GM12801 (cell line): Measurements from ENCODE around the gene COL4A4.

Experiments used
- TF ChIP-seq, protein P1 (sequence below): IDR thresholded peaks from one replicate; pipeline ENCODE4 v1.5.1; 2011; ENCODE audit warnings: control low read depth; ENCODE audit not compliant: insufficient read length; ENCODE audit errors: extremely low read depth

COL4A4 gene

DNA sequence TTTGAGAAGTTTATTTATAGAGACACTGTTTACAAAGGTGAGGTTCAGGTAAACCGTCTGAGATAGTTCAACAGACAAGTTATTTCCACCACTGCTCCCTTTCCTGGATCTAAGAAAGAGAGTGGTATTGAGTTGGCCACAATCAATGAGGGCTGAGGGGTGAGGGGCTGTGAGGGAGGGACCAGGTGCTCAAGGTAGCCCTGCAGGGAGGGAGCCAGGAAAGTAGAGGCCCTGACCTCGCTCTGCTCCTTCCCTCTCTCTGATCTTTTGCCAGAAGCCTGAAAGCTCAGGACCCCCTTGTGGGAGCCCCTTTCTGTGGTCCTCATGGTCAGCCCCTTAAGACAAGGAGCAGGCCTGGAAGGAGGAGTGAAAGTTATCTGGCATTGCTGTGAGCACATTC, 30.2 kb upstream of the COL4A4 start:
- TF ChIP-seq, protein P1, sequence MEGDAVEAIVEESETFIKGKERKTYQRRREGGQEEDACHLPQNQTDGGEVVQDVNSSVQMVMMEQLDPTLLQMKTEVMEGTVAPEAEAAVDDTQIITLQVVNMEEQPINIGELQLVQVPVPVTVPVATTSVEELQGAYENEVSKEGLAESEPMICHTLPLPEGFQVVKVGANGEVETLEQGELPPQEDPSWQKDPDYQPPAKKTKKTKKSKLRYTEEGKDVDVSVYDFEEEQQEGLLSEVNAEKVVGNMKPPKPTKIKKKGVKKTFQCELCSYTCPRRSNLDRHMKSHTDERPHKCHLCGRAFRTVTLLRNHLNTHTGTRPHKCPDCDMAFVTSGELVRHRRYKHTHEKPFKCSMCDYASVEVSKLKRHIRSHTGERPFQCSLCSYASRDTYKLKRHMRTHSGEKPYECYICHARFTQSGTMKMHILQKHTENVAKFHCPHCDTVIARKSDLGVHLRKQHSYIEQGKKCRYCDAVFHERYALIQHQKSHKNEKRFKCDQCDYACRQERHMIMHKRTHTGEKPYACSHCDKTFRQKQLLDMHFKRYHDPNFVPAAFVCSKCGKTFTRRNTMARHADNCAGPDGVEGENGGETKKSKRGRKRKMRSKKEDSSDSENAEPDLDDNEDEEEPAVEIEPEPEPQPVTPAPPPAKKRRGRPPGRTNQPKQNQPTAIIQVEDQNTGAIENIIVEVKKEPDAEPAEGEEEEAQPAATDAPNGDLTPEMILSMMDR, result no peak

DNA sequence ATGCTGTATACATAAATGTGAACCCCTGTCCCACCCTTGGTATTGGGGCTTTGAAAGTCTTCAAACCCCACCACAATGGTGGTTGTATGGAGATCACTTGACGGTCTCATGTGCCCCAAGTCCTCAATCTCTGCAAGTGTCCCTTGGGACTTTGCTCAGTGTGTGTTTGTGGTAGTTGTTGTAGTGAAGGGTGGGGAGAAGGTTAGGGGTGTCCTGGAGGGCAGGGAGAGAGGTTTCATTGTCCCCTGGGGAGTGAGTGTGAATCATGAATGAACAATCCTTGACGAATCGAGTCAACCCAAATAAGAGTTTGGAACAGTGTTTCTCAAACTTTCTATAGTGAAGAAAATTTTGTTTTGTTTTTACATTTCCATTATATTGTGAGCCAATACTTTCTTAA, 28.5 kb upstream of the COL4A4 start:
- TF ChIP-seq, protein P1, result no peak

DNA sequence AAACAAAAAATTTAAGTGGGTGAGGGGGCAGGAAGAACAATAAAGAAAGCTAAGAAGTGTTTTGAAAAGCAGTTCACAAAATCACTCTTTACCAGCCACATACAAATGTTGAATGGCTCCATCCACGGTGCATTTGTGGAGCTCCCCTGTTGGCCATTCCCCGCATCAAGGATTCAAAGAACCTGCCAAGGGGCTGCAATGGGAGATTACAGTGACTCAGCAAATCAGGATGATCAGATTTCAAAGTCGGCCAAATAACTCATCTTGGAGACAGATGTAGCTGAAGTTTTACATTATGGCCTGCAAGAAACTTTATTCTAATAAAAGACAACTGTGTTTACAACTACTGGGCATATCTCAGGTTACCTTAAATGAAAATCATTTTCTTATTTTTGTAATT, 27.4 kb upstream of the COL4A4 start:
- TF ChIP-seq, protein P1, result no peak

DNA sequence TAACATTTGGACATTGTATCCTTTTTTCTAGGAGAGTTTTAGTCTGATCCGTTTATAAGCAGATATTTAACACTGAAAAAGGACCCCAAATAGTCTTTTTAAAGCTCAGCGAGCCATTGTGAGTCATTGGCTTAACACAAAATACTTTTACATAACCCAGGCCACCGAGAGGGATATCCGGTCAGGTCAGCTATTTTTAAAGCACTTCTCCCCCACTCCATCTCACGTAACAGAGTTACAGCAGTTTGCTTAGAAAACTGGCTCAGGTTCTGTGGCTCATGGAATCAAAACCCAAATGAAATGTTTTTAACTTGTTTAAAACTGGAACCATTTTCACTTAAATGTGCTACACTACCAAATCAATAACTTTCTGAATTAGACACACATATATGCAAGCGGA, 24.3 kb upstream of the COL4A4 start:
- TF ChIP-seq, protein P1, result no peak

DNA sequence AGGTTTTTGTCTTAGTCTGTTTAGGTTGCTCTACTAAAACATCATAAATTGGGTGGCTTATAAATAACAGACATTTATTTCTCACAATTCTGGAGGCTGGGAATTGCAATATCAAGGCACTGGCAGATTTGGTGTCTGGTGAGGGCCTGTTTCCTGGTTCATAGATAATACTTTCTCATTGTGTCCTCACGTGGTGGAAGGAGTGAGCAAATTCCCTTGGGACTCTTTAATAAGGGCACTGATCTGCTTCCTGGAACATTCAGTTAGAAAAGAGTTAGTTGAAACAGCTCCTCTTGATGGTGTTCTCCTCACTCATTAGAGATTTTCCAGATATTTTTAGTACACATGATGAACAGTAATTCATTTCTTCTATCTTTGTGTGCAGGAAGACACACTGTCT, 22.7 kb upstream of the COL4A4 start:
- TF ChIP-seq, protein P1, result no peak

DNA sequence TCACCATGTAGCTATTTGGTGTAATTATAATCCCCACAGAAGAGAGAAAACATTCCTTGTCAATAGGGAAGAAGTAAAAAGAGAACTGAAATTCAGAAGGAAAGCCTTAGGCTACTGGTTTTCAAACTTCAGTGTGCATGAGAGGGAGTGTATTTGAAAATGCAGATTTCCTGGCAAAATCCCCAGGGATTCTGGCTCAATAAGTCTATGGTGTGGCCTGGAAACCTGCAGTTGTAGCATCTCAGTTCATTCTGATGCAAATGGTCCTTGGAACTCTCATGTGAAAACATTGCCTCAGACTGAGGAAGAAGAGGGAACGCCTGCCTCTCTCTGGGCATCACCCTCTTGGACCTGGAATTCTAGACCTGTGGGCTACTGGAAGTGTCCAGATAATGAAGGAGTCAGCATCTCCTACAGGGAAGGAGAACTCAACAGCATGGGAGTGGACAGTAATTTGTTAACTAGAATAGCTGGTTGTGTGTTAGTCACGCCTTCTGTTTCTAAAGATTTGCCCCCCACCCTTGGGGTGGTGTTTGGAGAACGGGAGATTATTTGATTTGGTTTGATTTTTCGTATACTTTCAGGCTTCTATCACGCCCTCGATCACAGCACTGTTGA, 21.7 kb upstream of the COL4A4 start:
- TF ChIP-seq, protein P1, result no peak

DNA sequence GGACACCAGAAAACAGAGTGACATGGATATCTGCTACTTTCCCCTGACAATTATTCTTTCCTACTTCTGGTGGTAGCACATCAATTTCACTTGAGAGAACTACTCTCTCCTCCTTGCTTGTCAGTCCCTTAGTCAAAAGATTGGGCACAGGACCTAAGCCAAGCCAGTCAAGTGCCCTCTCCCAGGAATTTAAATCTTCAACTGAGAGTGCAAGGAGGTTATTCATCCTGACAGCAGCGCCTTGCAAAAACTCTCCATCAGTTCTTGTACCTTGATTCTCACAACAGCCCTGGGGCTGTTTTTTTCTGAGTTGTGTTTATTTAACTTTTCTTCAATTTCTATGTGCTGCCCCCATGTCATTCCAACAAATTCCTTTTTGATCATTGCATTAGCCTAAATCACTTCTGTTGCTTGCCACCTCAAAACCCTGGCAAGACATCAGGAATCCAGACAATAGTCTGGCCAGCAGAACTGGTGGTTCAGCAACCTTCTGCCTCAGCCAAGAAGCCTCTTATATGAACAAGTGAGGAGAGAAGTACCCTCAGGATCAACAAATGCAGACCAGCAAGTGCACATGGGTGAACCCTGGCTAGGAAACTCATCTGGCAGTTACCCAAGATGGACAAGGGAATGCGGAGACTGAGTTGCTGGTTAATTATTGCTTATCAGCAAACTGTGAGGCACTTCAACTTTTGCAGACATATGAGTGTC, 19.8 kb upstream of the COL4A4 start:
- TF ChIP-seq, protein P1, result no peak
